Natural killer cell (primary cell): ENCODE measurements around the gene MAP3K8. TPM values are rescaled to one million over a fixed set of nuclear protein-coding genes. Genes with fewer than 3 reads are reported as not detected.

ENCODE experiments used
- ATAC-seq, 3 donors: fragments of 150-1000 bp in 2 of 3; fragments of 200-7000 bp in 1 of 3; cut with Tn5 transposase; 1 replicate in 1 of 3; 2 replicates in 2 of 3; pipeline ENCODE4 v1.10.0; 2021; ENCODE audit warnings: mild to moderate bottlenecking in 2 of 3, moderate library complexity in 2 of 3
- DNase-seq, 2 donors: peaks; one replicate each; pipeline versions ENCODE4 v3.0.0 to v3.0.0-alpha.2; 2013 to 2021; ENCODE audit warnings: mixed read lengths in 1 of 2
- H3K27ac ChIP-seq: one replicate; pipeline ENCODE4 v1.5.1; 2013; ENCODE audit warnings: mild to moderate bottlenecking, low read length
- H3K27me3 ChIP-seq: one replicate; pipeline ENCODE4 v1.6.1; 2013; ENCODE audit warnings: low read length; ENCODE audit not compliant: control insufficient read depth, insufficient read depth
- H3K36me3 ChIP-seq: one replicate; pipeline ENCODE4 v1.6.1; 2013; ENCODE audit warnings: low read length; ENCODE audit not compliant: control insufficient read depth, insufficient read depth
- H3K4me1 ChIP-seq: one replicate; pipeline ENCODE4 v1.6.1; 2013; ENCODE audit warnings: low read length; ENCODE audit not compliant: control insufficient read depth, insufficient read depth
- H3K4me3 ChIP-seq: one replicate; pipeline ENCODE4 v1.5.1; 2013; ENCODE audit warnings: low read length
- H3K9me3 ChIP-seq: one replicate; pipeline ENCODE4 v1.6.1; 2013; ENCODE audit warnings: low read length; ENCODE audit not compliant: control insufficient read depth, insufficient read depth
- H3K27ac Mint-ChIP-seq, 2 donors: one replicate each; pipeline ENCODE4 v1.8.0; 2022; ENCODE audit warnings: mild to moderate bottlenecking in 2 of 2, mixed read lengths in 2 of 2, moderate library complexity in 1 of 2
- H3K27me3 Mint-ChIP-seq, 2 donors: one replicate each; pipeline ENCODE4 v1.8.0; 2022; ENCODE audit warnings: low read depth in 2 of 2, mixed read lengths in 2 of 2
- H3K36me3 Mint-ChIP-seq: one replicate; pipeline ENCODE4 v1.8.0; 2022; ENCODE audit warnings: mixed read lengths
- H3K4me1 Mint-ChIP-seq, 2 donors: one replicate each; pipeline ENCODE4 v1.8.0; 2022; ENCODE audit warnings: mixed read lengths in 2 of 2
- H3K4me3 Mint-ChIP-seq: one replicate; pipeline ENCODE4 v1.8.0; 2022; ENCODE audit warnings: mild to moderate bottlenecking, moderate library complexity, mixed read lengths
- H3K9me3 Mint-ChIP-seq, 2 donors: one replicate each; pipeline ENCODE4 v1.8.0; 2022; ENCODE audit warnings: mixed read lengths in 2 of 2
- WGBS: methylation state at CpG from one replicate; pipeline ENCODE4 v1.1.7; 2013; ENCODE audit warnings: missing lambda C conversion rate; ENCODE audit not compliant: insufficient coverage; 5-methylcytosine and 5-hydroxymethylcytosine counted together
- intact Hi-C: fragments of 100-400 bp; cut with micrococcal nuclease; formaldehyde crosslinking; loops from one replicate; pipeline ENCODE4 v1.14.2; 2022
- total RNA-seq, 4 donors: library from RNA; stranded (reverse); fragments of 120-200 nt in 1 of 4; gene quantifications; one replicate each; pipeline versions ENCODE4 v1.2.3 to v1.2.4, GENCODE V29; 2013 to 2022
- TF ChIP-seq, protein P1 (sequence below): fragments of 200-600 bp; IDR thresholded peaks from one replicate; pipeline ENCODE4 v1.8.0; 2022; ENCODE audit warnings: antibody characterized with exemption

Gene MAP3K8
- total RNA-seq, 3 donors from 2014 or later (not counting 1 experiment from before 2014, with no cell fraction given), result 200 to 244 (median 236) TPM

DNA sequence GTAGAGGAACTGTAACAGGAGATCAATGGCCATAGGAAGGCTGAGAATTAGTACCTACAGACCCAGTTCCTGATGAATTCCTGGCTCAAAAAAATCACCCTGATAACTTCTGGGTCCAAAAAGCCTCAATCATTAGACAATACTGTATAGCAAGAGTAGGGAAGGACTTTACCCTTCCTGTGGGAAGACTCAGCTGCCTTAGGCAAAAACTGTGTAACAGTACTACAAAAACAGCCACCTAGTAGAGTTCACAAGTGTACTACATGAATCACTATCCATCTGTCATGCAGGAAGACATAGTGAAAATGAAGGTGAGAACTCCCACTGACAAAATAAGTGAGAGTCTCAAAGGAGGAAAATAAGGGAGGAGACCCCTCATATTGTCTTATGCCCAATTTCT lies 47.6 kb downstream of the MAP3K8 start:
- intact Hi-C loops, result no loop called here
- H3K27ac ChIP-seq, result no peak overlapping the region
- DNase-seq (no peak), ATAC-seq (no peak)
- peaks cover 3% of the 10 kb centered on the region for H3K4me1 ChIP-seq
- peaks cover 6 to 12% of the 10 kb centered on the region in 2 donors for H3K4me1 Mint-ChIP-seq
- H3K4me3 Mint-ChIP-seq, result no peak overlapping the region
- H3K36me3 ChIP-seq, result no peaks in the 10 kb centered on the region
- H3K4me3 ChIP-seq, result no peak overlapping the region
- TF ChIP-seq, protein P1, sequence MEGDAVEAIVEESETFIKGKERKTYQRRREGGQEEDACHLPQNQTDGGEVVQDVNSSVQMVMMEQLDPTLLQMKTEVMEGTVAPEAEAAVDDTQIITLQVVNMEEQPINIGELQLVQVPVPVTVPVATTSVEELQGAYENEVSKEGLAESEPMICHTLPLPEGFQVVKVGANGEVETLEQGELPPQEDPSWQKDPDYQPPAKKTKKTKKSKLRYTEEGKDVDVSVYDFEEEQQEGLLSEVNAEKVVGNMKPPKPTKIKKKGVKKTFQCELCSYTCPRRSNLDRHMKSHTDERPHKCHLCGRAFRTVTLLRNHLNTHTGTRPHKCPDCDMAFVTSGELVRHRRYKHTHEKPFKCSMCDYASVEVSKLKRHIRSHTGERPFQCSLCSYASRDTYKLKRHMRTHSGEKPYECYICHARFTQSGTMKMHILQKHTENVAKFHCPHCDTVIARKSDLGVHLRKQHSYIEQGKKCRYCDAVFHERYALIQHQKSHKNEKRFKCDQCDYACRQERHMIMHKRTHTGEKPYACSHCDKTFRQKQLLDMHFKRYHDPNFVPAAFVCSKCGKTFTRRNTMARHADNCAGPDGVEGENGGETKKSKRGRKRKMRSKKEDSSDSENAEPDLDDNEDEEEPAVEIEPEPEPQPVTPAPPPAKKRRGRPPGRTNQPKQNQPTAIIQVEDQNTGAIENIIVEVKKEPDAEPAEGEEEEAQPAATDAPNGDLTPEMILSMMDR, result no peak
- H3K36me3 Mint-ChIP-seq, result no peaks in the 10 kb centered on the region
- no peaks in the 10 kb centered on the region for H3K9me3 ChIP-seq
- H3K27me3 Mint-ChIP-seq, result no peaks in the 10 kb centered on the region
- H3K9me3 Mint-ChIP-seq, result no peaks in the 10 kb centered on the region
- no peaks in the 10 kb centered on the region for H3K27me3 ChIP-seq
- no peak overlapping the region for H3K27ac Mint-ChIP-seq

DNA sequence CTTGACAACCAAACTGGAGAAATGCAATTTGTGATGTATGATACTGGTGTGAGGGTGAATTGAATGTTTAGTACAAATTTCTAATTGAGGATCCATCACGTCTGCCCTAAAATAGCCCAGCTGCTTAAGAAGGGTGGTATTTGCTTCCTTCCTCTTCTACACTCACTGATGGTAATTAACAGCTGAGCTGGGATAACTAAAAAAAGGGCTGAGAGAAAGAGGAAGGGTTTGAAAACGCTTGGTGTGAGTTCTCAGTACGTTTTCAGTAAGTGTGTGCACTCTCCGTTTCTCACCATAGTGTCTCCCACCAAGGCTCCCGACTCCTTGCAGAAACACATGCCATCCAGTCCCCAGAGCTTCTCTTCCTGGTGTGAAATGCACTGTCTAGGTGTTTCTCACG lies 54.3 kb downstream of the MAP3K8 start:
- 23% methylated on average over 5 of the region's 6 CpGs for WGBS
- no peaks in the 10 kb centered on the region for H3K27me3 Mint-ChIP-seq
- DNase-seq (no peak), ATAC-seq (peak in 2 of 3 donors; percentile 44)
- H3K27ac ChIP-seq, result peak overlapping the region; percentile 41
- intact Hi-C loops, result no loop called here
- no peak overlapping the region for H3K4me3 ChIP-seq
- no peak overlapping the region for H3K4me3 Mint-ChIP-seq
- H3K4me1 Mint-ChIP-seq, result peaks cover 49 to 59% of the 10 kb centered on the region in 2 donors
- peaks cover 57% of the 10 kb centered on the region for H3K4me1 ChIP-seq
- no peaks in the 10 kb centered on the region for H3K9me3 Mint-ChIP-seq
- H3K27ac Mint-ChIP-seq, result peak overlapping the region; percentile 0 to 74
- no peaks in the 10 kb centered on the region for H3K27me3 ChIP-seq
- TF ChIP-seq, protein P1, result no peak
- H3K36me3 Mint-ChIP-seq, result no peaks in the 10 kb centered on the region
- no peaks in the 10 kb centered on the region for H3K9me3 ChIP-seq
- H3K36me3 ChIP-seq, result no peaks in the 10 kb centered on the region

DNA sequence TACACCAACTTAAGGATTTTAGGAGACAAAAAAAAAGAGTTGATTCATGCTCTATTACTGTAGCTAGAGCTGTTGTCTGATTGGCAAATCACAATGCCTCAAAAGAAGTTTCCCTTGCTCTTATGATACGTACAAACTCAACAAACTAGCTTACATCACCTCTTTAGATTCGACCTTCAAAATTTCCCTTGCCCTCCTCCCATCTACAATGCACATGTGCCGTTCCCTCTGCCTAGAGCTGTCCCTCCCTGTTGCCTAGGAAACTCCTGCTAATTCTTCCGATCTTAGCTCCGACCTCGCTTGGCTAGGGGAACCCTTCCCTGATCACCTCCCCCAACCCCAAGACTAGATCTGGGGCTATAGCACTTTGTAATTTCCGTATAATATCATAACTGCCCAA lies 55.4 kb downstream of the MAP3K8 start:
- H3K4me1 Mint-ChIP-seq, result peaks cover 59 to 69% of the 10 kb centered on the region in 2 donors
- H3K4me1 ChIP-seq, result peaks cover 67% of the 10 kb centered on the region
- DNase-seq (no peak), ATAC-seq (no peak)
- H3K36me3 ChIP-seq, result no peaks in the 10 kb centered on the region
- no peak overlapping the region for H3K4me3 ChIP-seq
- no peaks in the 10 kb centered on the region for H3K27me3 ChIP-seq
- intact Hi-C loops, result no loop called here
- 90% methylated on average over 7 of the region's 7 CpGs for WGBS
- no peaks in the 10 kb centered on the region for H3K9me3 ChIP-seq
- TF ChIP-seq, protein P1, result no peak
- no peak overlapping the region for H3K27ac ChIP-seq
- H3K9me3 Mint-ChIP-seq, result no peaks in the 10 kb centered on the region
- H3K27ac Mint-ChIP-seq, result peak overlapping the region in 1 of 2 donors; percentile 74
- H3K4me3 Mint-ChIP-seq, result no peak overlapping the region
- no peaks in the 10 kb centered on the region for H3K27me3 Mint-ChIP-seq
- no peaks in the 10 kb centered on the region for H3K36me3 Mint-ChIP-seq

DNA sequence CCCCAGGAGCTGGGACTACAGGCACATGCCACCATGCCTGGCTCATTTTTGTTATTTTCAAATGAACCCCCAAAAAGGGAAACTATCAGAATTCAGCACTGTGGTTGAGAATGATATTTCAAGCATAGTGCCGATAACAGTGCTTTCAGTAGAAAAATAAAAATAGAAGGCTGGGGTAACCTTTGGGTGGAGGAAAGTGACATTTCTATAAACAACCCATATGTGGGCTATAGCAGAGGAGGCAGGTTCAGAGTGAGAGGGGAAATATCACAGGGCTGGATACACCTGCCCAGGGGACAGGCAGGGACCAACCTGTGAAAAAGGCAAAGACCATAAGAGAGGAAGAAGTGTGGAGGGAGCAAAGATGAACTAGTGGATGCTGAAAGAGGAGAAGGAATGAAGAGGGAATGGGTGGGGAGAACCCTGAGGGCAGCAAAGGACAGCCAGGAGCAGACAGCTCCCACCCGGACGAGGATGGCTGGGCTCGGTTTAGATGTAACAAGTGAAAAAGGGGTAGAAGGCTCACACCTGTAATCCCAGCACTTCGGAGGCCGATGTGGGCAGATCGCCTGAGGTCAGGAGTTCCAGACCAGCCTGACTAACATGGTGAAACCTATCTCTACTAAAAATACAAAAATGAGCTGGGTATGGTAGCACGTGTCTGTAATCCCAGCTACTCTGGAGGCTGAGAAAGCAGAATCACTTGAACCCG lies 56.5 kb downstream of the MAP3K8 start:
- Histone ChIP-seq H3K27me3 (no peaks in the 10 kb centered on the region), H3K27ac (peak overlapping the region; percentile 7), H3K36me3 (no peaks in the 10 kb centered on the region), H3K4me1 (peaks cover 77% of the 10 kb centered on the region), H3K9me3 (no peaks in the 10 kb centered on the region), H3K4me3 (no peak overlapping the region)
- intact Hi-C loops, result loop anchor here (2.0 to 5.0 kb wide), 2 partner anchors 32 to 37 kb away; no protein-coding TSS in a partner anchor
- TF ChIP-seq, protein P1, result no peak
- Mint-ChIP-seq H3K36me3 (no peaks in the 10 kb centered on the region), H3K27ac (peak overlapping the region; percentile 74 to 79), H3K27me3 (no peaks in the 10 kb centered on the region), H3K9me3 (no peaks in the 10 kb centered on the region), H3K4me1 (peaks cover 66 to 76% of the 10 kb centered on the region in 2 donors), H3K4me3 (peak overlapping the region; percentile 73)
- DNase-seq, result no peak
- WGBS, result 85% methylated on average over 9 of the region's 9 CpGs
- no peak for ATAC-seq
